Cardiac muscle cell (in vitro differentiated cells and primary cell): ENCODE measurements around the gene RAB11FIP3. TPM values are rescaled to one million over a fixed set of nuclear protein-coding genes. Genes with fewer than 3 reads are reported as not detected.
"Not testable (repeated sequence)": the region's sequence is repeated elsewhere in the genome, so short reads cannot be mapped to it uniquely, and the experiment has no call there.

ENCODE experiments used
- DNase-seq, 2 donors: peaks; one replicate each; pipeline versions ENCODE4 v3.0.0 to v3.0.0-alpha.2; 2010 to 2017; ENCODE audit warnings: low read depth in 1 of 2, low spot score in 1 of 2
- H3K27ac ChIP-seq: fragments of 200-600 bp; sonication (generic); 2 replicates; pipeline ENCODE4 v1.5.1; 2016
- H3K27me3 ChIP-seq: fragments of 200-600 bp; sonication (generic); 2 replicates; pipeline ENCODE4 v1.6.0; 2016; ENCODE audit warnings: control low read depth
- H3K36me3 ChIP-seq: fragments of 200-600 bp; sonication (generic); 2 replicates; pipeline ENCODE4 v1.5.1; 2016; ENCODE audit warnings: control low read depth
- H3K4me1 ChIP-seq: fragments of 200-600 bp; sonication (generic); 2 replicates; pipeline ENCODE4 v1.8.1; 2017; ENCODE audit warnings: low read depth, mild to moderate bottlenecking, mixed run types
- H3K4me3 ChIP-seq: fragments of 200-600 bp; sonication (generic); 2 replicates; pipeline ENCODE4 v1.5.1; 2016; ENCODE audit warnings: mild to moderate bottlenecking
- H3K9me3 ChIP-seq: fragments of 200-600 bp; sonication (generic); 2 replicates; pipeline ENCODE4 v1.5.1; 2017; ENCODE audit warnings: low read depth, mild to moderate bottlenecking, control low read depth
- CTCF ChIP-seq: IDR thresholded peaks from 2 replicates; pipeline ENCODE4 v1.5.1; 2012; ENCODE audit warnings: low read depth, mild to moderate bottlenecking, low read length
- polyA plus RNA-seq: library from polyadenylated mRNA; unstranded; fragments of >200 nt; fragmentation: Nextera tagmentation; extraction: Ambion mirVana; gene quantifications from 2 replicates; pipeline ENCODE4 v1.2.1, GENCODE V29; 2016
- total RNA-seq: library from RNA; depleted of rRNA; stranded (reverse); fragments of >200 nt; gene quantifications from 2 replicates; pipeline ENCODE4 v1.2.3, GENCODE V29; 2016

RAB11FIP3 gene
- total and polyA plus RNA-seq, 2 experiments from 2014 or later = 55.3 to 77.1 TPM

- peaks cover 16% of the 10 kb centered on the region for H3K4me1 ChIP-seq
- H3K27ac ChIP-seq = no peak overlapping the region
- H3K27me3 ChIP-seq = no peaks in the 10 kb centered on the region
- H3K4me3 ChIP-seq = no peak overlapping the region
- TF ChIP-seq CTCF = no peak
- no peaks in the 10 kb centered on the region for H3K9me3 ChIP-seq
- DNase-seq = no peak
- H3K36me3 ChIP-seq = peaks cover 6% of the 10 kb centered on the region
Observed at GRCh38 chr16:459761-460160, 34.3 kb downstream of the RAB11FIP3 start.

- no peak overlapping the region for H3K27ac ChIP-seq
- H3K4me3 ChIP-seq = no peak overlapping the region
- H3K4me1 ChIP-seq = peaks cover 16% of the 10 kb centered on the region
- H3K9me3 ChIP-seq = no peaks in the 10 kb centered on the region
- no peak for TF ChIP-seq CTCF
- no peaks in the 10 kb centered on the region for H3K27me3 ChIP-seq
- H3K36me3 ChIP-seq = peaks cover 6% of the 10 kb centered on the region
- DNase-seq = no peak
Observed at GRCh38 chr16:460787-461186, 35.3 kb downstream of the RAB11FIP3 start.

- H3K27ac ChIP-seq = no peak overlapping the region
- no peaks in the 10 kb centered on the region for H3K9me3 ChIP-seq
- H3K4me1 ChIP-seq = no peaks in the 10 kb centered on the region
- no peaks in the 10 kb centered on the region for H3K27me3 ChIP-seq
- DNase-seq = no peak
- no peak overlapping the region for H3K4me3 ChIP-seq
- H3K36me3 ChIP-seq = peaks cover 6% of the 10 kb centered on the region
- TF ChIP-seq CTCF = no peak
Observed at GRCh38 chr16:463071-463470, 37.6 kb downstream of the RAB11FIP3 start.

- Histone ChIP-seq H3K9me3 (no peaks in the 10 kb centered on the region), H3K36me3 (peaks cover 5% of the 10 kb centered on the region), H3K4me3 (no peak overlapping the region), H3K27ac (peak overlapping the region; percentile 50), H3K4me1 (peaks cover 5% of the 10 kb centered on the region), H3K27me3 (no peaks in the 10 kb centered on the region)
- no peak for TF ChIP-seq CTCF
- no peak for DNase-seq
Observed at GRCh38 chr16:466651-467050, 41.2 kb downstream of the RAB11FIP3 start.

GRCh38 chr16:467249-467871 lies 41.9 kb downstream of the RAB11FIP3 start:
- not testable (repeated sequence) for H3K27me3 ChIP-seq, DNase-seq, H3K4me1 ChIP-seq, H3K4me3 ChIP-seq, H3K9me3 ChIP-seq, H3K36me3 ChIP-seq
- H3K27ac ChIP-seq = peak overlapping the region; percentile 50

GRCh38 chr16:468068-468821 lies 42.8 kb downstream of the RAB11FIP3 start:
- Histone ChIP-seq H3K36me3 (peaks cover 3% of the 10 kb centered on the region), H3K4me1 (peaks cover 5% of the 10 kb centered on the region), H3K27me3 (no peaks in the 10 kb centered on the region), H3K4me3 (no peak overlapping the region), H3K27ac (peak overlapping the region; percentile 50), H3K9me3 (no peaks in the 10 kb centered on the region)
- DNase-seq = no peak
- TF ChIP-seq CTCF = no peak

GRCh38 chr16:469459-469858 lies 44.0 kb downstream of the RAB11FIP3 start:
- H3K27me3 ChIP-seq, H3K9me3 ChIP-seq, DNase-seq, H3K4me3 ChIP-seq, H3K36me3 ChIP-seq, H3K4me1 ChIP-seq, H3K27ac ChIP-seq: not testable (repeated sequence)
